CD4-positive, CD25-positive, alpha-beta regulatory T cell (primary cell): ENCODE measurements around the gene DACT1. TPM values are rescaled to one million over a fixed set of nuclear protein-coding genes. Genes with fewer than 3 reads are reported as not detected.

Experiments used
- ATAC-seq, 2 donors: fragments of 150-1000 bp; cut with Tn5 transposase; one replicate each; pipeline ENCODE4 v1.10.0; 2021; ENCODE audit warnings: low read depth in 2 of 2, moderate number of reproducible peaks in 2 of 2, moderate library complexity in 1 of 2
- DNase-seq, 3 donors: peaks; one replicate each; pipeline versions ENCODE4 v3.0.0 to v3.0.0-alpha.2; 2012 to 2022; ENCODE audit warnings: mixed read lengths in 1 of 3
- H3K27ac ChIP-seq: one replicate; pipeline ENCODE4 v1.7.0; 2013; ENCODE audit warnings: mild to moderate bottlenecking, low read length; ENCODE audit not compliant: insufficient read depth, poor library complexity, severe bottlenecking
- H3K27me3 ChIP-seq: one replicate; pipeline ENCODE4 v1.7.0; 2013; ENCODE audit warnings: low read length; ENCODE audit not compliant: control insufficient read depth, insufficient read depth
- H3K36me3 ChIP-seq: one replicate; pipeline ENCODE4 v1.7.0; 2013; ENCODE audit warnings: mild to moderate bottlenecking, low read length, moderate library complexity; ENCODE audit not compliant: control insufficient read depth, insufficient read depth
- H3K4me1 ChIP-seq: 2 replicates; pipeline ENCODE4 v1.7.0; 2013; ENCODE audit warnings: mild to moderate bottlenecking, low read length; ENCODE audit not compliant: insufficient read depth, control insufficient read depth, poor library complexity, severe bottlenecking
- H3K4me3 ChIP-seq: one replicate; pipeline ENCODE4 v1.7.0; 2013; ENCODE audit warnings: low read depth, mild to moderate bottlenecking, low read length, moderate library complexity
- H3K9me3 ChIP-seq, 2 experiments: 1 replicate in 1 of 2; 2 replicates in 1 of 2; pipeline ENCODE4 v1.7.0; 2013; ENCODE audit warnings: low read length in 2 of 2, mild to moderate bottlenecking in 1 of 2, moderate library complexity in 1 of 2; ENCODE audit not compliant: control insufficient read depth in 2 of 2
- H3K27ac Mint-ChIP-seq, 3 donors: one replicate each; pipeline ENCODE4 v1.8.0; 2020 to 2022; ENCODE audit warnings: mild to moderate bottlenecking in 3 of 3, mixed read lengths in 3 of 3, moderate library complexity in 2 of 3
- H3K27me3 Mint-ChIP-seq: one replicate; pipeline ENCODE4 v1.8.0; 2022; ENCODE audit warnings: mild to moderate bottlenecking, mixed read lengths
- H3K36me3 Mint-ChIP-seq: one replicate; pipeline ENCODE4 v1.8.0; 2020; ENCODE audit warnings: mixed read lengths
- H3K4me1 Mint-ChIP-seq, 4 donors: one replicate each; pipeline ENCODE4 v1.8.0; 2020 to 2022; ENCODE audit warnings: mixed read lengths in 4 of 4, mild to moderate bottlenecking in 1 of 4
- H3K4me3 Mint-ChIP-seq, 4 donors: one replicate each; pipeline ENCODE4 v1.8.0; 2020 to 2022; ENCODE audit warnings: mild to moderate bottlenecking in 4 of 4, mixed read lengths in 4 of 4, moderate library complexity in 3 of 4
- H3K9me3 Mint-ChIP-seq, 7 donors: one replicate each; pipeline ENCODE4 v1.8.0; 2020 to 2022; ENCODE audit warnings: mixed read lengths in 7 of 7, mild to moderate bottlenecking in 3 of 7, moderate library complexity in 2 of 7
- polyA plus RNA-seq, 4 donors: library from polyadenylated mRNA; unstranded; fragments of 300-500 nt; fragmentation: Illumina TruSeq; gene quantifications; one replicate each; pipeline ENCODE4 v1.2.3, GENCODE V29; 2021
- total RNA-seq: library from RNA; stranded (reverse); gene quantifications from one replicate; pipeline ENCODE4 v1.2.3, GENCODE V29; 2022

Gene DACT1
- total and polyA plus RNA-seq, 5 donors from 2014 or later = 0.07 to 2.0 (median 0.23) TPM; not detected in 1

DNA sequence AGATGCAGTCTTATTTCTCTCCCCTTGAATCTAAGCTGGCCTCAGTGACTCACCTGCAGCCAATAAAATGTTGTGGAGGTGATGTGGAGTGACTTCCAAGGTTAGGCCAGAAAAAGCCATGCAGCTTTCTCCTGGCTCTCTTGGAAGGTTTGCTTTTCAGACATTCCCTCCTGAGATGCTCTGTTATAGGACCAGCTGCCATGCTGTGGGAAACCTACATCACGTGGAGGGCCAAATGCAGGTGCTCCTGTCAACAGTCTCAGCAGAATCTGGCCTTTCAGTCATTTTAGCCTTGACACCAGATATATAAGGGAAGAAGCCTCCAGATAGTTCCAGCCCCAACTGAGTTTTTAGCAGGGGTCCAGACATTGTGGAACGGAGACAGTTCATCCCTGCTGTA lies 38.1 kb upstream of the DACT1 start:
- no peaks in the 10 kb centered on the region for H3K36me3 Mint-ChIP-seq
- ATAC-seq = no peak

DNA sequence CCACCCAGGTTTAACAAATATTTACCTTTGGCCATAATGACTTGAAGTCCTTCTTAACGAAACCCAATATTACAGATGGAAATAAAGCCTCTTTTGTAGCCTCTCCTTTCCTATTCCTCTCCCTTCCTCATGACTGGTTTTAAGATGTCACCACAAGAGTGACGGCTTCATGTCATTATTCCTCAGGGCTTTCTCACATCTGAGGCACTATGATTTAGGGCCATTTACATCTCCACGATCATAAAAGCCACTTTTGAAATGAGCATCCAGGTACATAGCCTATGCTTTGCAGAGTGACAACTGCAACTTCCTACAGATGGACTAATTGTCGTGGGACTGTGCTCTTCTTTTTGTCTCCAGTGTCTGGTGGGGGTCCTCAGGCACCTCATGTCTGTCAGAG lies 32.3 kb upstream of the DACT1 start:
- Mint-ChIP-seq H3K4me3 (no peak overlapping the region), H3K27me3 (peaks cover 11% of the 10 kb centered on the region), H3K36me3 (no peaks in the 10 kb centered on the region), H3K27ac (no peak overlapping the region), H3K9me3 (no peaks in the 10 kb centered on the region), H3K4me1 (no peaks in the 10 kb centered on the region)
- no peaks in the 10 kb centered on the region for H3K36me3 ChIP-seq
- DNase-seq = no peak
- no peak overlapping the region for H3K27ac ChIP-seq
- no peaks in the 10 kb centered on the region for H3K9me3 ChIP-seq
- H3K27me3 ChIP-seq = no peaks in the 10 kb centered on the region
- H3K4me3 ChIP-seq = no peak overlapping the region
- no peak for ATAC-seq
- no peaks in the 10 kb centered on the region for H3K4me1 ChIP-seq

More for the DNA sequence above, 38.1 kb upstream of the DACT1 start:
- H3K27me3 ChIP-seq = no peaks in the 10 kb centered on the region
- H3K27me3 Mint-ChIP-seq = no peaks in the 10 kb centered on the region
- no peak overlapping the region for H3K27ac ChIP-seq
- H3K9me3 Mint-ChIP-seq = peaks cover 0 to 1% (median 0%) of the 10 kb centered on the region in 7 donors
- DNase-seq = no peak
- H3K4me1 Mint-ChIP-seq = peaks cover 0 to 21% (median 5%) of the 10 kb centered on the region in 4 donors
- no peak overlapping the region for H3K4me3 Mint-ChIP-seq
- H3K4me1 ChIP-seq = peaks cover 4% of the 10 kb centered on the region
- no peaks in the 10 kb centered on the region for H3K9me3 ChIP-seq
- H3K36me3 ChIP-seq = no peaks in the 10 kb centered on the region
- H3K4me3 ChIP-seq = no peak overlapping the region
- no peak overlapping the region for H3K27ac Mint-ChIP-seq

DNA sequence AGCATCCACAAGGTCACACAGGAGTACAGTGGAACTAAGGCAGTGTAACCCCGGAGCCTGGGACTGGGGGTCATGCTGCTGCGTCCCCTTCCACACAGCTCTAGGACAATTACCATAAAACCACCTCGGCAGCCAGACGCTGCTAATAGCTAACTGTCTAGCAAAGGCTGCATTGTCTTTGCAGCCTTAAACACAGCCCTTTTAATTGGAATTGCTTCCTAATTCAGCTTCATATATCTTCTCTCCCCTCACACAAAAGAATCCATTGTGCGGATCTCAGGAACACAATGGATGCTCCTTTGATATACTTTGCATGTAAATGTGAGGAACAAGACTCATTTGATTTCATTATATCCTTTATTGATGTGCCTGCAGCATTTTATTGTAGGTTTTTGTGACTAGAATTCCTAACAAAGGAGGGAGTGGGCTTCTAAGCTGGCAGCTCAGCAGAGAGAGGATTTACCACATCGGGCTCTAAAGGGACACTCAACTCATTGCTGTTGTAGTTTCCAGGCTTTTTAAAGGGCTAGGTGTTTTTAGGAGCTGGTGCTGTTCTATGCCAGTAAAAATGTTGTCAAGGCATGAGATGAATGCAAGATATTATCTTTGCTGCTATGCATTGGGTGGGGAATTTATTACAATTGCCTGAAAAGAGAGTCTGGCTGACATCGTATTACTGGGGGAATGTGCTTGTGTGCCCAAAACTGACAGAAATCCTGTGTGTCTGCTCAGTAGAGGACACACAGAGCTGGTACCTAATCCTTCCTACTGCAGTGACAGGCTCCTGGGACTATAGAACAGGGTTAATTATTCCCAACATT lies 30.4 kb upstream of the DACT1 start:
- no peaks in the 10 kb centered on the region for H3K27me3 ChIP-seq
- peaks cover 11% of the 10 kb centered on the region for H3K27me3 Mint-ChIP-seq
- no peak overlapping the region for H3K27ac Mint-ChIP-seq
- H3K9me3 ChIP-seq = no peaks in the 10 kb centered on the region
- no peak for DNase-seq
- H3K4me3 ChIP-seq = no peak overlapping the region
- no peaks in the 10 kb centered on the region for H3K4me1 ChIP-seq
- H3K27ac ChIP-seq = no peak overlapping the region
- no peak overlapping the region for H3K4me3 Mint-ChIP-seq
- no peaks in the 10 kb centered on the region for H3K36me3 ChIP-seq
- no peak for ATAC-seq
- H3K9me3 Mint-ChIP-seq = no peaks in the 10 kb centered on the region
- H3K36me3 Mint-ChIP-seq = no peaks in the 10 kb centered on the region
- H3K4me1 Mint-ChIP-seq = no peaks in the 10 kb centered on the region

DNA sequence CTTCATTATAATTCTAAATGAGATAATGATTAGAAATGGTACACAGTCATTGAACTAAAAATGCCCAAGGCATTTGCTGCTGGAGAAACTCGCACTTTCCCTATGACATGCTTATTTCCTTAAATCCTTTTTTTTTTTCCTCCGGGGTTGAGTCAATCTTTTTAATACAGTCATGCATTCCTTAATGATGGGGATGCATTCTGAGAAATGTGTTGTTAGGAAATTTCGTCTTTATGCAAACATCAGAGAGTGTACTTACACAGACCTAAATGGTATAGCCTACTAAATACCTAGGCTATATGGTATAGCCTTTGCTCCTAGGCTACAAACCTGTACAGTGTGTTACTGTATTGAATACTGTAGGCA lies 29.8 kb upstream of the DACT1 start:
- ATAC-seq = no peak
- H3K4me1 Mint-ChIP-seq = no peaks in the 10 kb centered on the region

DNA sequence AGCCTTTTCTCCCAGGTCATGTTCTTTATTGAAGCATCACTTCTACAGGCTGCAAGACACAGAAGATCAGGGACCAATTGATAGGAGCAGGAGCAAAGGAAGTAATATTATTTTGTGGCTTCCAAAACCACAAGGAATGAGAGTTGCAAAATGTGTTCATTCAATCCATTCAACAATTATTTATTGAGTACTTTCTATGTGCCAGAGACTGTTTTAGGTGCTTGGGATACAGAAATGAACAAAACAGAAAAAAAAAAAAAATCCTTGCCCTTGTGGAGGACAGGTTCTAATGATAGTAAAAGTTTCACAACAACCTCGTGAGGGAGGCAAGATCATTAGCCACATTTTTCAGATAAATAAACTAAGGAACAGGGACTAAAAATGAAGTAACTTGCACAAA lies 20.1 kb upstream of the DACT1 start:
- H3K27ac Mint-ChIP-seq = no peak overlapping the region
- no peaks in the 10 kb centered on the region for H3K36me3 Mint-ChIP-seq
- H3K27me3 ChIP-seq = no peaks in the 10 kb centered on the region
- H3K4me1 Mint-ChIP-seq = no peaks in the 10 kb centered on the region
- no peaks in the 10 kb centered on the region for H3K9me3 ChIP-seq
- no peaks in the 10 kb centered on the region for H3K4me1 ChIP-seq
- H3K4me3 Mint-ChIP-seq = no peak overlapping the region
- no peak for ATAC-seq
- H3K27me3 Mint-ChIP-seq = peaks cover 7% of the 10 kb centered on the region
- H3K4me3 ChIP-seq = no peak overlapping the region
- peaks cover 0 to 3% (median 0%) of the 10 kb centered on the region in 7 donors for H3K9me3 Mint-ChIP-seq
- no peak for DNase-seq
- no peak overlapping the region for H3K27ac ChIP-seq
- no peaks in the 10 kb centered on the region for H3K36me3 ChIP-seq

More for the DNA sequence above, 29.8 kb upstream of the DACT1 start:
- no peaks in the 10 kb centered on the region for H3K9me3 ChIP-seq
- H3K27ac ChIP-seq = no peak overlapping the region
- Mint-ChIP-seq H3K9me3 (no peaks in the 10 kb centered on the region), H3K4me3 (no peak overlapping the region), H3K27ac (no peak overlapping the region), H3K27me3 (peaks cover 11% of the 10 kb centered on the region), H3K36me3 (no peaks in the 10 kb centered on the region)
- H3K4me1 ChIP-seq = no peaks in the 10 kb centered on the region
- no peaks in the 10 kb centered on the region for H3K27me3 ChIP-seq
- no peaks in the 10 kb centered on the region for H3K36me3 ChIP-seq
- no peak for DNase-seq
- H3K4me3 ChIP-seq = no peak overlapping the region

DNA sequence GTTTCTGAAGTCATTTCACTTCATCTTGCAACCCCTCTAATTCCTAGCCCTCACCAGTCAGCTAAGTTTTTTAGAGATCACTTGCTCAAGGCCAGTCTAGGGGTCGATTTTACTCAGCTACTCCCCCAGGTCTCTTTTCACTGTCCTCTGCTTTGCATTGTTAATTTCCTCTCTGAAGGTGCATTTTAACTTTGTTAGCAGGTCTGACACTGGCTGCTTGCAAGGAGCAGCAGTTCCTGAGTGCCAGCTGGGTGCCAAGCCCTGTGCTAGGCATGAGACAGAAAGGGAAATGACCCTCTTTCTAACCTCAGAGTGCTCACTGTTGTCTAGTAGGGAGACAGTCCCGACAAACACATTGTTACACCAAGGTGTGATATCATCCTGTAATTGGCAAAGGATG lies 17.8 kb upstream of the DACT1 start:
- Histone ChIP-seq H3K27me3 (no peaks in the 10 kb centered on the region), H3K4me3 (no peak overlapping the region), H3K4me1 (no peaks in the 10 kb centered on the region), H3K9me3 (no peaks in the 10 kb centered on the region), H3K27ac (no peak overlapping the region), H3K36me3 (no peaks in the 10 kb centered on the region)
- DNase-seq = no peak
- Mint-ChIP-seq H3K27ac (no peak overlapping the region), H3K4me3 (no peak overlapping the region), H3K27me3 (peaks cover 9% of the 10 kb centered on the region), H3K4me1 (no peaks in the 10 kb centered on the region), H3K36me3 (no peaks in the 10 kb centered on the region), H3K9me3 (peaks cover 0 to 3% (median 0%) of the 10 kb centered on the region in 7 donors)
- ATAC-seq = no peak

DNA sequence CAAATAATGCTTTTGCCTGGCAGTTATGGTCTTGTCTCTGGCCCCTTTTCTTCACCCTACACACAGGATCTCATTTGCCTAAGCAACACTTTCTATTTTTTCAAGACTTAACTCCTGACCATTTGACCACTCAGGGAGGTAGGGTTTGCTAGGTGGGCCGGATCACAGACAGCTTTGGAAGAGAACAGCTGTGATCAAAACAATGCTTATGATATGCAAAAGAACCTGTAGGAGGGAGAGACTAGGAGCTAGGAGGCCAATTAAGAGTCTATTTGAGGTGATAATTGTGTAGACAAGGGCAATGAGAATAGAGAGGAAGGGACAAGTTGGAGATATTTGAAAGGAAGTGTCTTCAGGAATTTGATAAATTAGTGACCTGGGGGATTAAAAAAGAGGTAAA lies 12.3 kb upstream of the DACT1 start:
- H3K4me1 Mint-ChIP-seq = no peaks in the 10 kb centered on the region
- H3K27ac Mint-ChIP-seq = no peak overlapping the region
- H3K4me3 ChIP-seq = no peak overlapping the region
- peaks cover 14% of the 10 kb centered on the region for H3K27me3 Mint-ChIP-seq
- ATAC-seq (no peak), DNase-seq (no peak)
- no peaks in the 10 kb centered on the region for H3K4me1 ChIP-seq
- no peaks in the 10 kb centered on the region for H3K36me3 Mint-ChIP-seq
- H3K4me3 Mint-ChIP-seq = no peak overlapping the region
- H3K36me3 ChIP-seq = no peaks in the 10 kb centered on the region
- peaks cover 0 to 2% (median 0%) of the 10 kb centered on the region in 7 donors for H3K9me3 Mint-ChIP-seq
- no peaks in the 10 kb centered on the region for H3K27me3 ChIP-seq
- no peaks in the 10 kb centered on the region for H3K9me3 ChIP-seq
- H3K27ac ChIP-seq = no peak overlapping the region

DNA sequence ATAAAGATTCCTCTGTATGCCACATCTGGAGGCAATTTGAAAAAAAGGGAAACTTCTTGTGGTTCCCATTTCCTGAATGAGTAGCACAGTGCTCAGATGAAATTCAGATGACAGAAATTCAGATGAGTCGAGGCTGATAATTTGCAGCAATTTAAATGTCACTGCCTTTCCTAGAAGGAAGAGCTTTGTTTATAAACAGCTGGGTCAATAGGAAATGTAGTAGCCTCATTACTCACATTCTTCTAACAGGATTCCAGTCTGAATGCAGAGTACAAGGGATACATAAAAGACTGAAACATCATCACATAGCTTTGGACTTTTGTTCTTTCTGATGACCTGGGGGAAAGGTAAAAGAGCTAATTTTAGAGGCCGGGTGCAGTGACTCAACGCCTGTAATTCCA lies 11.3 kb upstream of the DACT1 start:
- Mint-ChIP-seq H3K9me3 (peaks cover 0 to 2% (median 0%) of the 10 kb centered on the region in 7 donors), H3K27me3 (peaks cover 9% of the 10 kb centered on the region), H3K27ac (no peak overlapping the region), H3K4me1 (no peaks in the 10 kb centered on the region), H3K4me3 (no peak overlapping the region), H3K36me3 (no peaks in the 10 kb centered on the region)
- no peak for ATAC-seq
- Histone ChIP-seq H3K4me1 (no peaks in the 10 kb centered on the region), H3K9me3 (no peaks in the 10 kb centered on the region), H3K36me3 (no peaks in the 10 kb centered on the region), H3K27me3 (no peaks in the 10 kb centered on the region), H3K27ac (no peak overlapping the region), H3K4me3 (no peak overlapping the region)
- DNase-seq = no peak
